CD14-positive monocyte (primary cell): ENCODE results near the gene RNF10. TPM values are rescaled to one million over a fixed set of nuclear protein-coding genes. Genes with fewer than 3 reads are reported as not detected.

Experiments
- DNase-seq, 3 donors: peaks; one replicate each; pipeline ENCODE4 v3.0.0-alpha.2; 2011 to 2022
- H2AFZ ChIP-seq: 2 replicates; pipeline ENCODE4 v1.6.0; 2012; ENCODE audit warnings: mild to moderate bottlenecking, low read depth, low read length, inconsistent platforms; ENCODE audit not compliant: insufficient read depth, poor library complexity, severe bottlenecking
- H3K27ac ChIP-seq, 2 donors: 1 replicate in 1 of 2; 2 replicates in 1 of 2; pipeline ENCODE4 v1.5.1; 2012 to 2013; ENCODE audit warnings: low read length in 2 of 2, control low read depth in 1 of 2, inconsistent platforms in 1 of 2, low read depth in 1 of 2, mild to moderate bottlenecking in 1 of 2
- H3K27me3 ChIP-seq, 2 donors: one replicate each; pipeline versions ENCODE4 v1.6.0 to v1.6.1; 2011 to 2013; ENCODE audit warnings: low read length in 2 of 2; ENCODE audit not compliant: control insufficient read depth in 2 of 2, insufficient read depth in 2 of 2
- H3K36me3 ChIP-seq, 2 donors: replicated peaks in 1 of 2; 1 replicate in 1 of 2; 2 replicates in 1 of 2; pipeline versions ENCODE4 v1.5.1 to v1.6.1; 2012 to 2013; ENCODE audit warnings: low read length in 2 of 2, control low read depth in 1 of 2, inconsistent platforms in 1 of 2, mild to moderate bottlenecking in 1 of 2; ENCODE audit not compliant: insufficient read depth in 2 of 2, control insufficient read depth in 1 of 2
- H3K4me1 ChIP-seq, 2 donors: 1 replicate in 1 of 2; 2 replicates in 1 of 2; pipeline versions ENCODE4 v1.5.1 to v1.6.1; 2012 to 2013; ENCODE audit warnings: low read length in 2 of 2, control low read depth in 1 of 2, inconsistent platforms in 1 of 2, mild to moderate bottlenecking in 1 of 2, moderate library complexity in 1 of 2; ENCODE audit not compliant: insufficient read depth in 2 of 2, control insufficient read depth in 1 of 2
- H3K4me2 ChIP-seq: replicated peaks from 2 replicates; pipeline ENCODE3; 2012; ENCODE audit warnings: low read length, moderate library complexity, mild to moderate bottlenecking; ENCODE audit not compliant: poor library complexity, severe bottlenecking; ENCODE audit errors: extremely low read depth
- H3K4me3 ChIP-seq, 3 experiments: fragments of 200-600 bp in 1 of 3; sonication (generic) in 1 of 3; replicated peaks in 1 of 3; 1 replicate in 2 of 3; 2 replicates in 1 of 3; pipeline ENCODE4 v1.5.1; 2011 to 2013; ENCODE audit warnings: low read length in 3 of 3, mild to moderate bottlenecking in 3 of 3, control low read depth in 2 of 3, low read depth in 2 of 3, inconsistent platforms in 1 of 3, moderate library complexity in 1 of 3
- H3K79me2 ChIP-seq: 2 replicates; pipeline ENCODE4 v1.6.0; 2012; ENCODE audit warnings: mild to moderate bottlenecking, control low read depth, inconsistent platforms, low read length, moderate library complexity; ENCODE audit not compliant: insufficient read depth
- H3K9ac ChIP-seq: 2 replicates; pipeline ENCODE4 v1.6.0; 2017; ENCODE audit warnings: low read length, mild to moderate bottlenecking; ENCODE audit not compliant: insufficient read depth, poor library complexity, severe bottlenecking
- H3K9me3 ChIP-seq, 2 donors: replicated peaks in 1 of 2; 1 replicate in 1 of 2; 2 replicates in 1 of 2; pipeline versions ENCODE4 v1.5.1 to v1.6.1; 2012 to 2013; ENCODE audit warnings: low read length in 2 of 2, control low read depth in 1 of 2; ENCODE audit not compliant: control insufficient read depth in 1 of 2, insufficient read depth in 1 of 2
- H4K20me1 ChIP-seq: 2 replicates; pipeline ENCODE4 v1.6.0; 2012; ENCODE audit warnings: mild to moderate bottlenecking, low read length, control low read depth, moderate library complexity; ENCODE audit not compliant: insufficient read depth
- H3K27ac Mint-ChIP-seq, 7 donors: one replicate each; pipeline ENCODE4 v1.8.0; 2020; ENCODE audit warnings: mild to moderate bottlenecking in 7 of 7, mixed read lengths in 7 of 7, moderate library complexity in 6 of 7, inconsistent platforms in 2 of 7
- H3K27me3 Mint-ChIP-seq, 3 donors: one replicate each; pipeline ENCODE4 v1.8.0; 2021 to 2022; ENCODE audit warnings: low read depth in 3 of 3, mild to moderate bottlenecking in 3 of 3, mixed read lengths in 3 of 3, moderate library complexity in 3 of 3, inconsistent platforms in 1 of 3
- H3K36me3 Mint-ChIP-seq, 2 donors: one replicate each; pipeline ENCODE4 v1.8.0; 2020; ENCODE audit warnings: mixed read lengths in 2 of 2, inconsistent platforms in 1 of 2, mild to moderate bottlenecking in 1 of 2
- H3K4me1 Mint-ChIP-seq: one replicate; pipeline ENCODE4 v1.8.0; 2020; ENCODE audit warnings: mild to moderate bottlenecking, mixed read lengths
- H3K4me3 Mint-ChIP-seq, 2 donors: one replicate each; pipeline ENCODE4 v1.8.0; 2020; ENCODE audit warnings: mild to moderate bottlenecking in 2 of 2, mixed read lengths in 2 of 2, moderate library complexity in 1 of 2
- H3K9me3 Mint-ChIP-seq, 7 donors: one replicate each; pipeline ENCODE4 v1.8.0; 2020 to 2022; ENCODE audit warnings: mixed read lengths in 7 of 7, mild to moderate bottlenecking in 6 of 7, moderate library complexity in 6 of 7, inconsistent platforms in 2 of 7
- WGBS: methylation state at CpG from one replicate; pipeline ENCODE4 v1.1.5; 2013; ENCODE audit warnings: missing lambda C conversion rate; ENCODE audit not compliant: insufficient coverage; 5-methylcytosine and 5-hydroxymethylcytosine counted together
- intact Hi-C, 2 donors: fragments of 100-400 bp; cut with micrococcal nuclease; formaldehyde crosslinking; loops; one replicate each; pipeline versions ENCODE4 v1.15.0 to v1.15.1; 2023
- polyA plus RNA-seq, 3 donors: library from polyadenylated mRNA; depleted of rRNA in 1 of 3; unstranded in 2 of 3; stranded (reverse) in 1 of 3; fragments of 300-500 nt in 2 of 3; fragments of >200 nt in 1 of 3; fragmentation: Illumina TruSeq in 2 of 3; gene quantifications; 1 replicate in 2 of 3; 2 replicates in 1 of 3; pipeline ENCODE4 v1.2.3, GENCODE V29; 2012 to 2021
- TF ChIP-seq, protein P1 (sequence below): fragments of 200-600 bp; IDR thresholded peaks from one replicate; pipeline ENCODE4 v1.8.0; 2022; ENCODE audit warnings: antibody characterized with exemption, mild to moderate bottlenecking

The RNF10 gene
- polyA plus RNA-seq, 3 donors: 62.4 to 178 (median 106) TPM

DNA sequence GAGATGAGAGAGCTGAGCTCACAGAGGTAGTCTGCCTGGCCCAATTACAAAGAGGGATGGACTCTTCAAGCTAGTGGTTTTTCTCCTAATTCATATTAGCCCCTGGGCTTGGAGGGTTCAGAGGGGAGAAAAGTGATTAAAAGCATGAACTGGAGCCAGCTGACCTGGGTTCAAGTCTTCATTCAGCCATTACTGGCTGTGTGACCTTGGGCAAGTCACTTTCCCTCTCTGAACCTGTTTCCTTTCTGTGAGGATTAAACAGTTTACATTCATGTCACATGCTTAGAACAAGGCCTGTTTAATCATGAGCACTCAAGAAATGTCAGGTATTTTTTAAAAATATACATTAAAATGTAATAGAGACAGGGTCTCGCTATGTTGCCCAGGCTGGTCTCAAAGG, 54.2 kb downstream of the RNF10 start:
- Histone ChIP-seq H4K20me1 (no peaks in the 10 kb centered on the region), H3K4me2 (no peak overlapping the region), H3K9me3 (no peaks in the 10 kb centered on the region), H3K27ac (no peak overlapping the region), H3K9ac (no peak overlapping the region), H2AFZ (no peak overlapping the region), H3K79me2 (no peaks in the 10 kb centered on the region), H3K36me3 (no peaks in the 10 kb centered on the region), H3K4me1 (peaks cover 11 to 26% of the 10 kb centered on the region in 2 donors), H3K4me3 (no peak overlapping the region), H3K27me3 (peaks cover 3 to 23% of the 10 kb centered on the region in 2 donors)
- DNase-seq: no peak
- 100% methylated on average over 1 of the region's 1 CpG for WGBS
- Mint-ChIP-seq H3K4me1 (peaks cover 21% of the 10 kb centered on the region), H3K9me3 (peaks cover 0 to 11% (median 0%) of the 10 kb centered on the region in 7 donors), H3K4me3 (no peak overlapping the region), H3K36me3 (peaks cover 0 to 2% of the 10 kb centered on the region in 2 donors), H3K27me3 (peaks cover 29 to 36% (median 30%) of the 10 kb centered on the region in 3 donors), H3K27ac (no peak overlapping the region)
- intact Hi-C loops: no loop called here
- TF ChIP-seq, protein P1, sequence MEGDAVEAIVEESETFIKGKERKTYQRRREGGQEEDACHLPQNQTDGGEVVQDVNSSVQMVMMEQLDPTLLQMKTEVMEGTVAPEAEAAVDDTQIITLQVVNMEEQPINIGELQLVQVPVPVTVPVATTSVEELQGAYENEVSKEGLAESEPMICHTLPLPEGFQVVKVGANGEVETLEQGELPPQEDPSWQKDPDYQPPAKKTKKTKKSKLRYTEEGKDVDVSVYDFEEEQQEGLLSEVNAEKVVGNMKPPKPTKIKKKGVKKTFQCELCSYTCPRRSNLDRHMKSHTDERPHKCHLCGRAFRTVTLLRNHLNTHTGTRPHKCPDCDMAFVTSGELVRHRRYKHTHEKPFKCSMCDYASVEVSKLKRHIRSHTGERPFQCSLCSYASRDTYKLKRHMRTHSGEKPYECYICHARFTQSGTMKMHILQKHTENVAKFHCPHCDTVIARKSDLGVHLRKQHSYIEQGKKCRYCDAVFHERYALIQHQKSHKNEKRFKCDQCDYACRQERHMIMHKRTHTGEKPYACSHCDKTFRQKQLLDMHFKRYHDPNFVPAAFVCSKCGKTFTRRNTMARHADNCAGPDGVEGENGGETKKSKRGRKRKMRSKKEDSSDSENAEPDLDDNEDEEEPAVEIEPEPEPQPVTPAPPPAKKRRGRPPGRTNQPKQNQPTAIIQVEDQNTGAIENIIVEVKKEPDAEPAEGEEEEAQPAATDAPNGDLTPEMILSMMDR: no peak

DNA sequence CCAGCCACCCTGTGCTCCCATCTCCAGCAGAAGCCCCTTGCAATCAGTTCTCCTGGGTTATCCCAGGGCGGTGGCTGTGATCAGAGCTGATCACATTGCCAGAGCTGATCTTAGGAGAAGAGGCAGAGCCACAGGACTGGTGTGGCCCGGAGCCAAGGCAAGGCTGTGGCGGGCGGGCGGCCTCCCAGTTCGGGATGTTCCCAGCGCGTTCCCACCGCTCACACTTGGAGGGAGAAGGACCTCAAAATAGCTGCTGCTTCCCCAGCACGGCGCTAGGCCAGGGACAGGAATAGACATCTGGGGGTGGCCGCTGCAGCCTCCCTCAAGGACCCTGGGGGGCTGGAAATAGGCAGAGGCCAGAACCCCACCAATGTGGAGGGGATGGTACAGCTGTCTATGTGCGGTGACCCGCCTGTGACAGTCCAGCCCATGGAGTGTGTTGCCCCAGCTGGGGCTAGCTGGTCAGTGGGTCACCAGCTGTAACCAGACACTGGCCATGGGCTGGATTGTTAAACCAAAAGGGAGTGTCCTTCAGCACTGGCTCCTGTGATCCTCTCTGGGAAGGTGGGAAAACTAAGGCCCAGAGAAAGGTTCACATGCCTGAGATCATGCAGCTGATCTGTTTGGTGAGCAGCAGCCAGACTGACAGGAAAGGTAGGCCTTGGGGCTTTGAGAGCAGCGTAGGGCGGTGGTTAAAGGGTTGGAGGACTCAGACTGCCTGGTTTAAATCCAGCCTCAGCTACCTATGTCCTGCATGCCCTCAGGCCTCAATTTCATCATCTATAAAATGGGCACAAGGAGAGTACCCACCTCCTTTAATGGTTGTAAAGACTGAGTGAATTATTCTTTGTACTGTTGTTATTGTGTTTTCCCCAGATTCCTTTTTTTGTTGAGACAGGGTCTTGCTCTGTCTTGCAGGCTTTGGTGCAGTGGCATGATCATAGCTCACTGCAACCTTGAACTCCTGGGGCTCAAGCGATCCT, 55.1 kb downstream of the RNF10 start:
- peaks cover 3 to 15% of the 10 kb centered on the region in 2 donors for H3K27me3 ChIP-seq
- H3K27ac ChIP-seq: no peak overlapping the region
- Mint-ChIP-seq H3K9me3 (peaks cover 0 to 6% (median 0%) of the 10 kb centered on the region in 7 donors), H3K36me3 (peaks cover 0 to 2% of the 10 kb centered on the region in 2 donors), H3K27ac (no peak overlapping the region), H3K4me1 (peaks cover 14% of the 10 kb centered on the region), H3K27me3 (peaks cover 20 to 27% (median 22%) of the 10 kb centered on the region in 3 donors), H3K4me3 (no peak overlapping the region)
- no peaks in the 10 kb centered on the region for H3K36me3 ChIP-seq
- H3K4me2 ChIP-seq: no peak overlapping the region
- H3K9me3 ChIP-seq: no peaks in the 10 kb centered on the region
- H4K20me1 ChIP-seq: no peaks in the 10 kb centered on the region
- 91% methylated on average over 7 of the region's 17 CpGs for WGBS
- no peak overlapping the region for H2AFZ ChIP-seq
- no peak overlapping the region for H3K9ac ChIP-seq
- no peak for DNase-seq
- intact Hi-C loops: no loop called here
- H3K4me1 ChIP-seq: peaks cover 5 to 17% of the 10 kb centered on the region in 2 donors
- H3K79me2 ChIP-seq: no peaks in the 10 kb centered on the region
- no peak overlapping the region for H3K4me3 ChIP-seq
- TF ChIP-seq, protein P1: no peak
